Middle frontal gyrus (tissue), 1 donor: ENCODE results near the gene RUNX3.

Experiments
- DNase-seq: peaks from one replicate; pipeline ENCODE4 v3.0.0-alpha.2; 2015; ENCODE audit warnings: low spot score; ENCODE audit errors: extremely low spot score

Gene RUNX3

GRCh38 chr1:24866211-24867083, 63.6 kb downstream of the RUNX3 start:
- no peak for DNase-seq

DNA sequence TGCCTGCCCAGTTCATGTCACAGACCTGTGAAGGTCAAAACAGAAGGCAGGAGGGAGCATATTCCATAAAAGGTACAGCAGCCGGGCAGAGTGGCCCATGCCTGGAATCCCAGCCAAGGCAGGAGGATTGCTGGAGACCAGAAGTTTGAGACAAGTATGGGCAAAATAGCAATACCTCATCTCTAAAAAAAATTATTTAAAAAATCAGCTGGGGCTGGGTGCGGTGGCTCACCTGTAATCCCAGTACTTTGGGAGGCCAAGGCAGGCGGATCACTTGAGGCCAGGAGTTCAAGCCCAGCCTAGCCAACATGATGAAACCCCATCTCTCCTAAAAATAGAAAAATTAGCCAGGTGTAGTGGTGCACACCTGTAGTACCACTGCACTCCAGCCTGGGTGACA, 64.5 kb downstream of the RUNX3 start:
- no peak for DNase-seq

- DNase-seq, result no peak
These were observed 64.9 kb downstream of the RUNX3 start for GRCh38 chr1:24865168-24865567.

- no peak for DNase-seq
These were observed 65.7 kb downstream of the RUNX3 start for GRCh38 chr1:24864370-24864777.

- DNase-seq, result no peak
These were observed 67.1 kb downstream of the RUNX3 start for GRCh38 chr1:24862775-24863483.

GRCh38 chr1:24861821-24862727, 68.0 kb downstream of the RUNX3 start:
- DNase-seq, result no peak

DNA sequence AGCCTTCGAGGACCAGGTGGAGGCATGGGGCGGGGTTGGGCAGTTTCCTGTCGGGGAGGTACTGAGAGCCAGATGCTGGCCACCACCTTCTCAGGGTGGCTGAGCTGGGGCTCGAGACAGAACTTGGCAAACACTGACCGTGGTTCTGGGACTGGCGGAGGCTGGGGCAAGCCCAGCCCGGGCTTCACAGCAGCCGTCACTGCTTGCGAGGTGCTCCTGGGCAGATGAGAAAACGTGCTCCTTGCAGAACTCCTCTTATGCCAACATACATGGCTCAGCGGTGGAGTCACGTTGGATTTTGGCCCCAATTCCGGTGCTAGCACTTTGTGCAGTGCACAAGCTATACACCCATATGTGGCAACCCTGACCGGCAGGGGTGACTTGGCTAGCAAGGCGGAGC, 69.2 kb downstream of the RUNX3 start:
- DNase-seq, result no peak

DNA sequence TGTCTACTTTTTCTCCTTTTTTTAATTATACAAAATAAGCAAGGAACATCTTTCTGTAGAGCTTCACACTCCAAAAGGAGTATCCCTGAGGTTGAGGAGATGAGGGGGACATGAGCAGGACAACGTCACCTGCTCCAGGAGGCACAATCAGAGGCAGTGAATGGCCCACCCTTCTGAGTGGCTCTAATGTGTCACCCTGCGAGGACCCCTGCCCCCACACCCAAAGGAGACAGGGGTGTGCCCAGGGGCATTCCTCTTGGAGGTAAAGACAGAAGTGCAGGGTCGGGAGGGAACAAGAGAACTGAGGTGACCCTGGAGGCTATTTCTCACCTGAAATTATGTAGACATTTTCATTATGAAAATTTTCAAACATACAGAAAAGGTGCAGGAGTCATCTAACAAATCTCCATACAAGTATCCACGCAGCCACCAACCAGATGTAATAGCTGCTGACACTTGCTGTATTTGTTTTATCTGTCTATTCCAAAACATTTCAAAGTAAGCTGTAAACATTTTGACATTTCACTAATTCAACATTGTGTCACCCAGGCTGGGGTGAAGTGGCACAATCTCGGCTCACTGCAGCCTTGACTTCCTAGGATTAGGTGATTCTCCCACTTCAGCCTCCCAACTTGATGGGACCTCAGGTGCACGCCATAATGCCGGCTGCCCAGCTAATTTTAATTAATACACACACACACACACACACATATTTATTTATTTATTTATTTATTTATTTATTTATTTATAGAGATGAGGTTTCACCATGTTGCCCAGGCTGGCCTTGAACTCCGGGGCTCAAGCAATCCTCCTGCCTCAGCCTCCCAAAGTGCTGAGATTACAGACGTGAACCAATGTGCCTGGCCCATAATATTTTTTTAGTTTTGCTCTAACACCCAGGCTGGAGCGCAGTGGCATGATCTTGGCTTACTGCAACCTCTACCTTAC, 70.7 kb downstream of the RUNX3 start:
- DNase-seq, result no peak

GRCh38 chr1:24858277-24858676, 71.8 kb downstream of the RUNX3 start:
- DNase-seq, result no peak

DNA sequence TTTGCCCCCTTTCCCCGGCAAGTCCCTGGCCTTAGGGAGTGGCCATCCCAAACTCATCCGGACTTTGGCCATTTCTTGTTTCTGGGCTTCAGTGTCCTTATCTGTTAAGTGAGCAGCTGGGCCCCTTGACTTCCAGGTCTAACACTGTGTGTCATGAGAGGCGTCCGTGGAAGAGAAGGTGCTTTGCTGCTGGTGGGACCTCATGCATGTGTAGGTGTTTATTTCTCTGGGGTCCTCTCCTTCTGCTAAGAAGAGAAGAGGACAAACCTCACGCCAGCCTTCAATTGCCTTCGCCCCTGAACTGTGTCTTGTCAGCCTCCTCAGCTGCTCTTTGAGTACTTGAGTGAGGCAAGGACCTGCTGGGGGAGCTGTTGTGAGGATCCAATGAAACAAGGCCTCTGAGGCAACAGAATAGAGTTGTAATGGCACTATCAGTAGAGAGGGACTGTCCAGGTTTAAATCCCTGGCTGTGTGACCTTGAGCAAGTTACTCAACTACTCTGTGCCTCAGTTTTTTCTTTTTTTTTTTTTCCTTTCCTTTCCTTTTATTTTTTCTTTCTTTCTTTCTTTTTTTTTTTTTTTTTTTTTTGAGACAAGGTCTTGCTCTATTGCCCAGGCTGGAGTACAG, 72.5 kb downstream of the RUNX3 start:
- no peak for DNase-seq

DNA sequence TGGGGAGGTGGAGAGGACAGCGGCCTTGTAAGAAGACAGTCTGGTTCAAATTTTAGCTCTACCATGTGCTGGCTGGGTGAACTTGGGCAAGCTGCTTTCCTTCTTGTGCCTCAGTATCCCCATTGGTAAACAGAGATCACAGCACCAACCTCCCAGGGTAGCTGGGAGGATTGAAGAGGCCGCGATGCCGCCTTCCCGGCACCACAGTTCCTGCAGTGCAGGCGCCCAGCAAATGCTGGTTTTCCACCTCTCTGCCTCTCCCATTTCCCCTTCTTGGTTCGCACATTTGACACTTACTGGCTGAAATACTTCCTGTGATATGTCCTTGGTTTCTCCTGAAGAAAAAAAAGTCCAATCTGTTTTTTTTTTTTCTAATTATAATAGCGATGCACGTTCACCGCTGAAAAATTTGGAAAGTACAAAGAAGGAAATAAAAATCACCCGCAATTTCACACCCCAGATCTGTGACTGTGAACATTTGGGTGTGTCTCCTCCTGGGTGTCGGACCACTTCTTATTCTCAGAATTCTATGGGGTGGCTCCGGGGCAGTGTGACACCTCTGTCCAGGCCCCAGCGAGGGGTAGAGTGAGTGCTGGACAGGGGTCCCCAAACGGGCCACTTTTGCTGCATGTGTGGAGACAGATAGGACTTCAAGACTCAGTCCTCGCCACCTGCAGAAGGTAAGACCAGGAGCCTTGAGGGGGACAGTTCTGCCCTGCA, 73.1 kb downstream of the RUNX3 start:
- no peak for DNase-seq

DNA sequence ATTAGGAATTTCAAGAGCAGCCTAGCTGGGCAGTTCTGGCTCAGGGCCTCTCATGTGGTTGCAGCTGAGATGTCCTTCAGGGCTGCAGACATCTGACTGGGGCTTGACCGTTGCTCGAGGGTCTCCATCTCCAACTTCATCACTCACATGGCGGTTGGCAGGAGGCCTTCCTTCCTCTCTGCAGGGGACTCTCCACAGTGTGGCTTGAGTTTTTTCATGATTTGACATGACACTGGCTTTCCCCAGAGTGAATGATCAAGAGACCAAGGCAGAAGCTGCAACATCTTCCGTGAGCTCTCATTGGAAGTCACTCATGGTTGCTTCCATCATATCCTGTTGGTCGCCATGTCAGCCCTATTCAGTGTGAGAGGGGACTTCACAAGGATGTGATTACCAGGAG, 74.6 kb downstream of the RUNX3 start:
- no peak for DNase-seq

DNA sequence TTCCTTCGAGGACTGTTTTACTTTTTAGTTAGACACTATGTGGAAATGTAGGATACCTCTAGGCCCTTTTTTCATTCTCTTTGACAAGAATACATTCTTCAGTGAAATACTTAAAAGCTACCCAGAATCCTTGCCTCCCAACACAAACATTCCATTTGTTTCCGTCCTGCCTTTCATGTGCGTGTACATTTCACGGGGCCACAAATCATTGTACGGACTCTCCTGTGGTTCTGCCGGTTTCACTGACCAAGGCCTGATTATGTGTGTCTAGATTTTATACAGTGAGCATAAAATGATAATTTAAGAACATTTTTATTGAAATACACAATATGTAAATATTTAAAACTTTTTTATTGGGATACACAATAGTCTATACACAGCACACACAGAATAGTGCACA, 76.4 kb downstream of the RUNX3 start:
- DNase-seq, result no peak

DNA sequence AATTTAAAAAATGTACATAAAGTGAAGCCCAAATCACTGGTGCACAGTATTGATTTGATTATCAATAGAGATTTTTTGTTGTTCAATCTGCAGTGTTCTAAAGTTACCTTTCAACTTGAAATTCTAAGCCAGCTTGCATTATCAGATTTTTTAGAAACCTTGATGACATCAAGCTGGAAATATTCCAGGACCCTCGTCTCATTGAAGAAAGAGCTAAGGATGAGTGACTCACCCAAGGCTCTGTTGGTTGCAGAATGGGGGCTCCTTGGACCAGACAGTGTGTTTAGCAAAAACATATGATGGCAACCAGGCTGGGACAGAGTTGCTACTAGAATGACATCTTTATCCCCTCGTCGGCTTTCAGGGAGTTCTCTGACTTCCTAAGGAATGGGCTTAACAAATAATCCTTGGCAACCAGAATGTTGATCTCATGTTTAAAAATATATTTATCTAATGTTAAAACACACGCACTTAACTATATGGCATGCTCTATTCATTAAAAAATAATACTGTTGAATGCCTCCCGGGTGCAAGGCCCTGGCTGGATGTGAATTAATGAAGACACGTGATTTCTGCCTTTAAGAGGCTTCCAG, 79.7 kb downstream of the RUNX3 start:
- DNase-seq, result no peak

DNA sequence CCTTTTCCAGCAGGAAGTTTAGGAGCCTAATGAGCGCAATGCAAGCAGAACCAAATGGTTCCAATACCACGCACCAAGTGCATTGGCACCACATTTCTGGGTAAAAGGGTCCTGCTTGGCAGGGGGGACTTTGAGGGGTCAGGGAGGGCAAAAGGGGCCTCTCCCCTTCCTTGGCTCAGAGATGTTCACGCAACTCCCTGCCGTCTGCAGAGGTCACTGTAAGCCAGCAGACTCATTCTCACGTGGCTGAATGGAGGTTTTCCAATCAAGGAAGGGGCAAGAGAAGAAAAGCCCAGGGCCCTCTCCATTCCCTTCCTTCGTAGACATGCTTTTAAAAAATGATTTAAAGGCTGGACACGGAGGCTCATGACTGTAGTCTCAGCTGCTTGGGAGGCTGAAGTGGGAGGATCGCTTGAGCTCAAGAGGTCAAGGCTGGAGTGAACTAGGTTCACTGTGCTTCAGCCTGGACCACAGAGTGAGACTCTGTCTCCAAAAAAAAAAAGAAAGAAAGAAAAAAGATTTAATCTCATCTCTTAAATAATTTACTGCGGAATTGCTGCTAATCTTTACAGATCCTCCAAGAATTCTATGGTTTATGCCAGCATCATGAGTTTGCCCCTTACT, 80.3 kb downstream of the RUNX3 start:
- DNase-seq, result no peak
